ENCODE measurements around the gene ILF2.

- TF ChIP-seq CTCF (IDR thresholded peaks at IDR 0.05 in 4 of 5, conservative IDR thresholded peaks at IDR 0.05 in 1 of 5) (no peak), POLR2A (IDR thresholded peaks at IDR 0.05) (no peak)
These were observed 51.6 kb downstream of the ILF2 start for GRCh38 chr1:153619171-153619570.
